Heart left ventricle (tissue), 16 donors: ENCODE results near the gene MAST4. TPM values are rescaled to one million over a fixed set of nuclear protein-coding genes. Genes with fewer than 3 reads are reported as not detected.

Source experiments
- ATAC-seq, 4 donors: fragments of 200-7000 bp; cut with Tn5 transposase; one replicate each; pipeline ENCODE4 v1.9.1; 2020 to 2022; ENCODE audit warnings: moderate library complexity in 4 of 4, mild to moderate bottlenecking in 3 of 4, moderate number of reproducible peaks in 1 of 4
- DNase-seq, 5 donors: peaks; one replicate each; pipeline ENCODE4 v3.0.0-alpha.2; 2020
- H3K27ac ChIP-seq, 12 donors: fragments of 200-600 bp; sonication (generic) in 4 of 12; one replicate each; pipeline versions ENCODE4 v1.5.0 to v1.8.0; 2016 to 2022; ENCODE audit warnings: mild to moderate bottlenecking in 2 of 12
- H3K27me3 ChIP-seq, 9 donors: fragments of 200-600 bp; sonication (generic) in 2 of 9; one replicate each; pipeline versions ENCODE4 v1.5.1 to v1.8.0; 2016 to 2022; ENCODE audit warnings: mild to moderate bottlenecking in 3 of 9
- H3K36me3 ChIP-seq, 9 donors: fragments of 200-600 bp; sonication (generic) in 2 of 9; one replicate each; pipeline versions ENCODE4 v1.5.0 to v1.8.0; 2018 to 2022; ENCODE audit warnings: mild to moderate bottlenecking in 2 of 9
- H3K4me1 ChIP-seq, 12 donors: fragments of 200-600 bp; sonication (generic) in 4 of 12; one replicate each; pipeline versions ENCODE4 v1.5.0 to v1.8.0; 2016 to 2022; ENCODE audit warnings: mild to moderate bottlenecking in 3 of 12
- H3K4me3 ChIP-seq, 12 donors: fragments of 200-600 bp; sonication (generic) in 4 of 12; one replicate each; pipeline versions ENCODE4 v1.5.0 to v1.8.0; 2017 to 2022; ENCODE audit warnings: mild to moderate bottlenecking in 9 of 12, moderate library complexity in 4 of 12
- H3K9me3 ChIP-seq, 12 donors: fragments of 200-600 bp; sonication (generic) in 4 of 12; one replicate each; pipeline versions ENCODE4 v1.5.0 to v1.8.0; 2016 to 2022; ENCODE audit warnings: mild to moderate bottlenecking in 1 of 12
- CTCF ChIP-seq, 12 donors: fragments of 200-600 bp; sonication (generic) in 4 of 12; IDR thresholded peaks; one replicate each; pipeline versions ENCODE4 v1.5.0 to v1.8.0; 2018 to 2022; ENCODE audit warnings: antibody characterized with exemption in 12 of 12, mild to moderate bottlenecking in 5 of 12
- POLR2A ChIP-seq, 2 donors: fragments of 450-650 bp; IDR thresholded peaks; one replicate each; pipeline ENCODE4 v1.6.1; 2017; ENCODE audit warnings: antibody characterized with exemption in 2 of 2, mild to moderate bottlenecking in 2 of 2, moderate library complexity in 2 of 2
- WGBS, 4 donors: extraction: QIAGEN DNeasy Blood & Tissue Kit in 2 of 4; methylation state at CpG; one replicate each; pipeline versions ENCODE4 v1.1.5 to v1.1.7; 2013 to 2018; 5-methylcytosine and 5-hydroxymethylcytosine counted together
- intact Hi-C, 10 donors: fragments of 100-400 bp; cut with DNase I; formaldehyde crosslinking; loops; one replicate each; pipeline versions ENCODE4 v1.11.1 to v1.14.2; 2022
- polyA plus RNA-seq, 2 donors: library from polyadenylated mRNA; stranded (reverse); fragments of 200-250 nt; gene quantifications; one replicate each; pipeline ENCODE4 v1.2.3, GENCODE V29; 2013
- total RNA-seq, 9 donors: library from RNA; depleted of rRNA in 2 of 9; stranded (reverse); fragments of >200 nt in 2 of 9; fragmentation: NEBNext Ultra II Directional in 3 of 9; extraction: Animal tissue kit (Norgen Biotek cat#: 25700) in 3 of 9; gene quantifications; one replicate each; pipeline versions ENCODE4 v1.1.0 to v1.2.4, GENCODE V29; 2016 to 2023
- donor health status: ischemic (EF 13 %, LVEDD 7.1; RV severe dilation, severe dysfunction).
- donor health status: healthy with polysubstance abuse.
- donor health status: DM: no; HTN: yes; CAD: no.
- donor health status: DM: no; HTN: no; CAD: no.
- donor health status: ischemic (EF 25% LVEDD 6.9; RV normal size, moderate dysfunction).
- donor health status: ischemic (EF 25% LVEDD 5.7; RV mildly dilated, moderate dysfunction).
- donor health status: healthy.
- donor health status: DM: yes; HTN: yes; CAD: no.
- donor health status: ischemic (EF 35%, LVEDD 5.7; RV mildly dilated, moderate dysfunction).
- donor health status: nonischemic (EF 11% LVEDD 7.7; RV severe dilation, severe dysfunction).
- donor health status: DM: yes; HTN: yes; CAD: no.
- donor health status: PGD.
- donor health status: ischemic (EF 29% LVEDD 5.4; RV normal size, mild dysfunction).
- donor health status: nonischemic (EF 23%, LVEDD 6.1; RV moderate dilation, normal function).

The MAST4 gene
- total and polyA plus RNA-seq, 11 donors: 26.8 to 96.2 (median 68.1) TPM

GRCh38 chr5:66871651-66872050, 275.5 kb downstream of the MAST4 start:
- ATAC-seq (no peak), DNase-seq (no peak)
- Histone ChIP-seq H3K36me3 (no peaks in the 10 kb centered on the region), H3K27ac (no peak overlapping the region), H3K4me3 (no peak overlapping the region), H3K27me3 (no peaks in the 10 kb centered on the region), H3K9me3 (no peaks in the 10 kb centered on the region), H3K4me1 (peaks cover 0 to 22% (median 0%) of the 10 kb centered on the region in 12 donors)
- intact Hi-C loops: no loop called here
- no peak for TF ChIP-seq CTCF (IDR thresholded peaks at IDR 0.05)
- TF ChIP-seq POLR2A (IDR thresholded peaks at IDR 0.05): no peak
- WGBS, 4 donors: 63 to 77% (median 72%) methylated on average over 5 of the region's 5 CpGs

GRCh38 chr5:66872736-66873331, 276.6 kb downstream of the MAST4 start:
- Histone ChIP-seq H3K4me3 (no peak overlapping the region), H3K36me3 (no peaks in the 10 kb centered on the region), H3K4me1 (peaks cover 0 to 22% (median 0%) of the 10 kb centered on the region in 12 donors), H3K9me3 (no peaks in the 10 kb centered on the region), H3K27me3 (no peaks in the 10 kb centered on the region), H3K27ac (no peak overlapping the region)
- no peak for DNase-seq
- TF ChIP-seq POLR2A (IDR thresholded peaks at IDR 0.05): no peak
- no peak for TF ChIP-seq CTCF (IDR thresholded peaks at IDR 0.05)
- 91 to 95% (median 93%) methylated on average over 6 of the region's 6 CpGs for WGBS, 4 donors
- no peak for ATAC-seq
- intact Hi-C loops: no loop called here

GRCh38 chr5:66874004-66874403, 277.8 kb downstream of the MAST4 start:
- H3K27me3 ChIP-seq: no peaks in the 10 kb centered on the region
- H3K9me3 ChIP-seq: no peaks in the 10 kb centered on the region
- no peak overlapping the region for H3K27ac ChIP-seq
- DNase-seq (no peak), ATAC-seq (no peak)
- no peaks in the 10 kb centered on the region for H3K36me3 ChIP-seq
- WGBS, 4 donors: 86 to 90% (median 89%) methylated on average over 3 of the region's 3 CpGs
- peaks cover 0 to 18% (median 0%) of the 10 kb centered on the region in 12 donors for H3K4me1 ChIP-seq
- H3K4me3 ChIP-seq: no peak overlapping the region
- no peak for TF ChIP-seq CTCF (IDR thresholded peaks at IDR 0.05)
- TF ChIP-seq POLR2A (IDR thresholded peaks at IDR 0.05): no peak
- intact Hi-C loops: no loop called here

- no peak for DNase-seq
- peak overlapping the region in 1 of 12 donors; percentile 20 for H3K27ac ChIP-seq
- TF ChIP-seq CTCF (IDR thresholded peaks at IDR 0.05) (no peak), POLR2A (IDR thresholded peaks at IDR 0.05) (no peak)
- no peak overlapping the region for H3K4me3 ChIP-seq
- H3K9me3 ChIP-seq: peaks cover 0 to 5% (median 0%) of the 10 kb centered on the region in 12 donors
- no peaks in the 10 kb centered on the region for H3K36me3 ChIP-seq
- peaks cover 0 to 13% (median 0%) of the 10 kb centered on the region in 12 donors for H3K4me1 ChIP-seq
- ATAC-seq: no peak
- H3K27me3 ChIP-seq: no peaks in the 10 kb centered on the region
- intact Hi-C loops: no loop called here
Measured at GRCh38 chr5:66875315-66875714, 279.1 kb downstream of the MAST4 start.
